Neural progenitor cell (in vitro differentiated cells): ENCODE measurements around the gene FAM216B. TPM values are rescaled to one million over a fixed set of nuclear protein-coding genes. Genes with fewer than 3 reads are reported as not detected.
A peak's percentile ranks its signal among the peaks of the same experiment; 100 is the strongest.

ENCODE experiments used
- DNase-seq: peaks from one replicate; pipeline ENCODE4 v3.0.0-alpha.2; 2016; ENCODE audit warnings: low spot score
- H2AFZ ChIP-seq: fragments of 200-600 bp; sonication (generic); replicated peaks from 2 replicates; pipeline ENCODE4 v1.6.1; 2016; ENCODE audit warnings: antibody characterized with exemption
- H3F3A ChIP-seq: fragments of 200-600 bp; sonication (generic); 2 replicates; pipeline ENCODE4 v1.6.1; 2016; ENCODE audit warnings: antibody characterized with exemption, low read depth
- H3K27ac ChIP-seq: fragments of 200-600 bp; sonication (generic); 2 replicates; pipeline ENCODE4 v1.5.1; 2016; ENCODE audit warnings: mild to moderate bottlenecking
- H3K27me3 ChIP-seq: fragments of 200-600 bp; sonication (generic); 2 replicates; pipeline ENCODE4 v1.6.1; 2016; ENCODE audit warnings: mild to moderate bottlenecking, moderate library complexity
- H3K36me3 ChIP-seq: fragments of 200-600 bp; sonication (generic); 2 replicates; pipeline ENCODE4 v1.5.1; 2016
- H3K4me1 ChIP-seq: fragments of 200-600 bp; sonication (generic); 2 replicates; pipeline ENCODE4 v1.6.1; 2016; ENCODE audit warnings: mixed run types
- H3K4me2 ChIP-seq: fragments of 200-600 bp; sonication (generic); 2 replicates; pipeline ENCODE4 v1.6.1; 2016
- H3K4me3 ChIP-seq: fragments of 200-600 bp; sonication (generic); 2 replicates; pipeline ENCODE4 v1.5.1; 2016
- H3K79me2 ChIP-seq: fragments of 200-600 bp; sonication (generic); 2 replicates; pipeline ENCODE4 v1.6.1; 2016; ENCODE audit warnings: low read depth
- H3K9ac ChIP-seq: fragments of 200-600 bp; sonication (generic); 2 replicates; pipeline ENCODE4 v1.6.1; 2016
- H3K9me3 ChIP-seq: fragments of 200-600 bp; sonication (generic); 2 replicates; pipeline ENCODE4 v1.5.1; 2016; ENCODE audit warnings: low read depth
- H4K20me1 ChIP-seq: fragments of 200-600 bp; sonication (generic); 2 replicates; pipeline ENCODE4 v1.6.1; 2016; ENCODE audit warnings: low read depth
- H3K27ac Mint-ChIP-seq: 3 replicates; pipeline ENCODE4 v1.8.0; 2021; ENCODE audit warnings: mixed read lengths
- H3K27me3 Mint-ChIP-seq: 2 replicates; pipeline ENCODE4 v1.8.0; 2022; ENCODE audit warnings: low read depth, mild to moderate bottlenecking, inconsistent platforms, moderate library complexity, mixed read lengths; ENCODE audit not compliant: insufficient read depth
- H3K36me3 Mint-ChIP-seq: 3 replicates; pipeline ENCODE4 v1.8.0; 2021; ENCODE audit warnings: mixed read lengths
- H3K4me1 Mint-ChIP-seq: 3 replicates; pipeline ENCODE4 v1.8.0; 2021; ENCODE audit warnings: mixed read lengths
- H3K4me3 Mint-ChIP-seq: 3 replicates; pipeline ENCODE4 v1.8.0; 2021; ENCODE audit warnings: mild to moderate bottlenecking, moderate library complexity, mixed read lengths
- H3K9me3 Mint-ChIP-seq: 3 replicates; pipeline ENCODE4 v1.8.0; 2020; ENCODE audit warnings: mixed read lengths
- EZH2 ChIP-seq: fragments of 200-600 bp; sonication (generic); IDR thresholded peaks from 2 replicates; pipeline ENCODE4 v1.6.1; 2017; ENCODE audit warnings: antibody characterized with exemption, mild to moderate bottlenecking, moderate library complexity
- EZH2phosphoT487 ChIP-seq: fragments of 200-600 bp; sonication (generic); IDR thresholded peaks from 2 replicates; pipeline ENCODE4 v1.6.1; 2017; ENCODE audit warnings: antibody characterized with exemption
- total RNA-seq: library from RNA; depleted of rRNA; stranded (reverse); fragments of >200 nt; gene quantifications from 2 replicates; pipeline ENCODE4 v1.2.3, GENCODE V29; 2015; ENCODE audit warnings: low replicate concordance
- TF ChIP-seq, protein P1 (sequence below): fragments of 200-600 bp; sonication (generic); IDR thresholded peaks from 2 replicates; pipeline ENCODE4 v1.5.1; 2017; ENCODE audit warnings: antibody characterized with exemption, mild to moderate bottlenecking

The FAM216B gene
- total RNA-seq, 1 donor from 2014 or later: not detected

GRCh38 chr13:42836930-42837690 is 55.7 kb downstream of the FAM216B start:
- no peak overlapping the region for H2AFZ ChIP-seq

More at GRCh38 chr13:42836930-42837690, 55.7 kb downstream of the FAM216B start:
- H3K27me3 Mint-ChIP-seq: no peaks in the 10 kb centered on the region
- no peaks in the 10 kb centered on the region for H3F3A ChIP-seq
- no peaks in the 10 kb centered on the region for H3K27me3 ChIP-seq
- H3K9me3 ChIP-seq: no peaks in the 10 kb centered on the region
- no peaks in the 10 kb centered on the region for H3K36me3 ChIP-seq
- H3K9ac ChIP-seq: no peak overlapping the region
- H4K20me1 ChIP-seq: no peaks in the 10 kb centered on the region
- no peak overlapping the region for H3K4me3 ChIP-seq
- no peaks in the 10 kb centered on the region for H3K4me1 Mint-ChIP-seq
- H3K27ac Mint-ChIP-seq: no peak overlapping the region
- no peak overlapping the region for H3K4me3 Mint-ChIP-seq
- TF ChIP-seq EZH2phosphoT487: no peak
- TF ChIP-seq EZH2: no peak
- TF ChIP-seq, protein P1, sequence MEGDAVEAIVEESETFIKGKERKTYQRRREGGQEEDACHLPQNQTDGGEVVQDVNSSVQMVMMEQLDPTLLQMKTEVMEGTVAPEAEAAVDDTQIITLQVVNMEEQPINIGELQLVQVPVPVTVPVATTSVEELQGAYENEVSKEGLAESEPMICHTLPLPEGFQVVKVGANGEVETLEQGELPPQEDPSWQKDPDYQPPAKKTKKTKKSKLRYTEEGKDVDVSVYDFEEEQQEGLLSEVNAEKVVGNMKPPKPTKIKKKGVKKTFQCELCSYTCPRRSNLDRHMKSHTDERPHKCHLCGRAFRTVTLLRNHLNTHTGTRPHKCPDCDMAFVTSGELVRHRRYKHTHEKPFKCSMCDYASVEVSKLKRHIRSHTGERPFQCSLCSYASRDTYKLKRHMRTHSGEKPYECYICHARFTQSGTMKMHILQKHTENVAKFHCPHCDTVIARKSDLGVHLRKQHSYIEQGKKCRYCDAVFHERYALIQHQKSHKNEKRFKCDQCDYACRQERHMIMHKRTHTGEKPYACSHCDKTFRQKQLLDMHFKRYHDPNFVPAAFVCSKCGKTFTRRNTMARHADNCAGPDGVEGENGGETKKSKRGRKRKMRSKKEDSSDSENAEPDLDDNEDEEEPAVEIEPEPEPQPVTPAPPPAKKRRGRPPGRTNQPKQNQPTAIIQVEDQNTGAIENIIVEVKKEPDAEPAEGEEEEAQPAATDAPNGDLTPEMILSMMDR: peak; percentile 37
- DNase-seq: peak; percentile 25
- no peaks in the 10 kb centered on the region for H3K4me1 ChIP-seq
- H3K4me2 ChIP-seq: no peak overlapping the region
- no peaks in the 10 kb centered on the region for H3K9me3 Mint-ChIP-seq
- no peaks in the 10 kb centered on the region for H3K36me3 Mint-ChIP-seq
- no peak overlapping the region for H3K27ac ChIP-seq
- no peaks in the 10 kb centered on the region for H3K79me2 ChIP-seq

Other genes with a start within 250 kb of the FAM216B start
- 0.21 and 0.46 TPM in 2 replicates for gene TNFSF11, start 207.4 kb upstream of the FAM216B start, total RNA-seq
- gene EPSTI1, start 210.7 kb downstream of the FAM216B start, total RNA-seq: 0.32 and 1.0 TPM in 2 replicates
- gene DNAJC15, start 242.0 kb downstream of the FAM216B start, total RNA-seq: 2.7 and 3.2 TPM in 2 replicates